Glutamatergic neuron (in vitro differentiated cells): ENCODE results near the gene TADA3. TPM values are rescaled to one million over a fixed set of nuclear protein-coding genes. Genes with fewer than 3 reads are reported as not detected.
A peak's percentile ranks its signal among the peaks of the same experiment; 100 is the strongest.

Source experiments
- DNase-seq: peaks from one replicate; pipeline ENCODE4 v3.0.0; 2022
- H3K27ac Mint-ChIP-seq: one replicate; pipeline ENCODE4 v1.8.0; 2020; ENCODE audit warnings: mild to moderate bottlenecking, mixed read lengths, inconsistent platforms; ENCODE audit not compliant: unreplicated experiment
- H3K27me3 Mint-ChIP-seq: one replicate; pipeline ENCODE4 v1.8.0; 2020; ENCODE audit warnings: mild to moderate bottlenecking, moderate library complexity, mixed read lengths, inconsistent platforms; ENCODE audit not compliant: unreplicated experiment
- H3K36me3 Mint-ChIP-seq: one replicate; pipeline ENCODE4 v1.8.0; 2020; ENCODE audit warnings: mild to moderate bottlenecking, mixed read lengths, inconsistent platforms; ENCODE audit not compliant: unreplicated experiment
- H3K4me1 Mint-ChIP-seq: one replicate; pipeline ENCODE4 v1.8.0; 2020; ENCODE audit warnings: mild to moderate bottlenecking, low read depth, mixed read lengths, inconsistent platforms; ENCODE audit not compliant: unreplicated experiment
- H3K4me3 Mint-ChIP-seq: one replicate; pipeline ENCODE4 v1.8.0; 2020; ENCODE audit warnings: mild to moderate bottlenecking, mixed read lengths, inconsistent platforms; ENCODE audit not compliant: unreplicated experiment
- H3K9me3 Mint-ChIP-seq: one replicate; pipeline ENCODE4 v1.8.0; 2020; ENCODE audit warnings: mild to moderate bottlenecking, moderate library complexity, mixed read lengths, inconsistent platforms; ENCODE audit not compliant: unreplicated experiment
- total RNA-seq: library from RNA; stranded (reverse); fragmentation: NEBNext Ultra II Directional; extraction: Animal tissue kit (Norgen Biotek cat#: 25700); gene quantifications from one replicate; pipeline ENCODE4 v1.2.1, GENCODE V29; 2021; ENCODE audit not compliant: unreplicated experiment
- TF ChIP-seq, protein P1 (sequence below): fragments of 200-600 bp; sonication (generic); IDR thresholded peaks from one replicate; pipeline ENCODE4 v1.5.0; 2021; ENCODE audit not compliant: partially characterized antibody, unreplicated experiment

The TADA3 gene
- total RNA-seq, 1 donor from 2014 or later = 59.1 TPM

DNA sequence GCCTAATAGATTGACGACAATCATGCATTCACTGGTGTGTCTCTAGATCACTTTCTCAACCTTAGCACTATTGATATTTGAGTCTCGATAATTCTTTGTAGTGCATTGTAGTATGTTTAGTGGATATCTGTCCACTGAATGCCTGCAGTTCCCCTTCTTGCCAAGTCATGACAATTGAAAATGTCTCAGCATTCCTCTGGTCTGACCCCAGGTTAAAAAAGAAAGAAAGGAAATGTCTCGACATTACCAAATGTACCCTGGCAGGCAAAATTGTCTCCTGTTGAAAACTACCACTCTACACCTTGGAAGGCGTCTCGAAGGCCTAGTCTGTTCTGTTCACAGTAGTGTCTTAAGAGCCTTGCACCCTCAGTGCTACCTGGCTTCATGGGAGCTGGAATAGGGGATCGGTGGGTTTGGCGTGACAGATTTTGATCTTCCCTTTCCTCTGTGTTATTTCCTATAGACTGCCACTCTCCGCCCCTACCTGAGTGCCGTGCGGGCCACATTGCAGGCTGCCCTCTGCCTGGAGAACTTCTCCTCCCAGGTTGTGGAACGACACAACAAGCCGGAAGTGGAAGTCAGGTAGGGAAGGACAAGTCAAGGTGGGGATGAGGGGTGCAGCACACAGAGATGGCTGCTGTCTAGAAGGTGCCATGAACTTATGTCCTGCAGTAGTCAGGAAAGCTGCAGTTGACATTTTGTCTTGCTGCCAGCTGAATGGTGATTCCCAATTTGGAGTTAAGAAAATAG, 5.1 kb upstream of the TADA3 start:
- TF ChIP-seq, protein P1, sequence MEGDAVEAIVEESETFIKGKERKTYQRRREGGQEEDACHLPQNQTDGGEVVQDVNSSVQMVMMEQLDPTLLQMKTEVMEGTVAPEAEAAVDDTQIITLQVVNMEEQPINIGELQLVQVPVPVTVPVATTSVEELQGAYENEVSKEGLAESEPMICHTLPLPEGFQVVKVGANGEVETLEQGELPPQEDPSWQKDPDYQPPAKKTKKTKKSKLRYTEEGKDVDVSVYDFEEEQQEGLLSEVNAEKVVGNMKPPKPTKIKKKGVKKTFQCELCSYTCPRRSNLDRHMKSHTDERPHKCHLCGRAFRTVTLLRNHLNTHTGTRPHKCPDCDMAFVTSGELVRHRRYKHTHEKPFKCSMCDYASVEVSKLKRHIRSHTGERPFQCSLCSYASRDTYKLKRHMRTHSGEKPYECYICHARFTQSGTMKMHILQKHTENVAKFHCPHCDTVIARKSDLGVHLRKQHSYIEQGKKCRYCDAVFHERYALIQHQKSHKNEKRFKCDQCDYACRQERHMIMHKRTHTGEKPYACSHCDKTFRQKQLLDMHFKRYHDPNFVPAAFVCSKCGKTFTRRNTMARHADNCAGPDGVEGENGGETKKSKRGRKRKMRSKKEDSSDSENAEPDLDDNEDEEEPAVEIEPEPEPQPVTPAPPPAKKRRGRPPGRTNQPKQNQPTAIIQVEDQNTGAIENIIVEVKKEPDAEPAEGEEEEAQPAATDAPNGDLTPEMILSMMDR = no peak

DNA sequence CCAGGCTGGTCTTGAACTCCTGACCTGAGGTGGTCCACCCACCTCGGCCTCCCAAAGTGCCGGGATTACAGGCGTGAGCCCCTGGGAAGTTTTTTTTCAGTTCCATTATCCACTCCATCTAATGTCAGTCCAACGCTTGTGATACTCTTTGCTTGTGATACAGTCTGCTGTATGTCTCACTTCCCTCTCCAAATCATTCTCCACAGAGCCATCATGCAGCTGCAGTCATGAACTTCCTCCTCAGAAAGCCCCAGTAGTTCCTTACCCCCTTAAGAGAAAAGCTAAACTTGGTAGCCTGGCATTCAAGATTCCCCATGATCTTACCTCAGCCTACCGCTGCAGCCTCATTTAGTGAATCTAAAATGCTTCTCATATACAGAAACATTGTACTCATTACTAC, 2.9 kb upstream of the TADA3 start:
- peaks cover 3% of the 10 kb centered on the region for H3K36me3 Mint-ChIP-seq
- no peak for DNase-seq
- TF ChIP-seq, protein P1 = no peak
- peak overlapping the region; percentile 36 for H3K4me3 Mint-ChIP-seq
- peaks cover 11% of the 10 kb centered on the region for H3K27me3 Mint-ChIP-seq
- peaks cover 6% of the 10 kb centered on the region for H3K4me1 Mint-ChIP-seq
- no peak overlapping the region for H3K27ac Mint-ChIP-seq
- H3K9me3 Mint-ChIP-seq = peaks cover 14% of the 10 kb centered on the region

More for the DNA sequence above, 5.1 kb upstream of the TADA3 start:
- Mint-ChIP-seq H3K4me3 (no peak overlapping the region), H3K27me3 (peaks cover 9% of the 10 kb centered on the region), H3K9me3 (peaks cover 10% of the 10 kb centered on the region), H3K27ac (peak overlapping the region; percentile 22), H3K36me3 (no peaks in the 10 kb centered on the region), H3K4me1 (peaks cover 2% of the 10 kb centered on the region)
- no peak for DNase-seq

DNA sequence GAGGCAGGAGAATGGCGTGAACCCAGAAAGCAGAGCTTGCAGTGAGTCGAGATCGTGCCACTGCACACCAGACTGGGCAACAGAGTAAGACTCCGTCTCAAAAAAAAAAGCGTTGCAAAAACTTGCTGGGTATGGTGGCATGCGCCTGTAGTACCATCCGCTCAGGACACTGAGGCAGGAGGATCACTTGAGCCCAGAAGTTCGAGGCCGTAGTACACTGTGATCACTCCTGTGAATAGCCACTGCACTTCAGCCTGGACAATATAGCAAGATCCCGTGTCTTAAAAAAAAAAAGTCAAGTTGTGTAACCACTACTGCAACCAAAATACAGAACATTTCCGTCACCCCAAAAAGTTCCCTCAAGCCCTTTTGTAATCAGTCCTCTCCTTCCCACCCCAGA, 2.1 kb upstream of the TADA3 start:
- Mint-ChIP-seq H3K4me1 (peaks cover 6% of the 10 kb centered on the region), H3K9me3 (peaks cover 14% of the 10 kb centered on the region), H3K27ac (peak overlapping the region; percentile 77), H3K36me3 (peaks cover 8% of the 10 kb centered on the region), H3K4me3 (peak overlapping the region; percentile 89), H3K27me3 (peaks cover 11% of the 10 kb centered on the region)
- TF ChIP-seq, protein P1 = no peak
- no peak for DNase-seq

DNA sequence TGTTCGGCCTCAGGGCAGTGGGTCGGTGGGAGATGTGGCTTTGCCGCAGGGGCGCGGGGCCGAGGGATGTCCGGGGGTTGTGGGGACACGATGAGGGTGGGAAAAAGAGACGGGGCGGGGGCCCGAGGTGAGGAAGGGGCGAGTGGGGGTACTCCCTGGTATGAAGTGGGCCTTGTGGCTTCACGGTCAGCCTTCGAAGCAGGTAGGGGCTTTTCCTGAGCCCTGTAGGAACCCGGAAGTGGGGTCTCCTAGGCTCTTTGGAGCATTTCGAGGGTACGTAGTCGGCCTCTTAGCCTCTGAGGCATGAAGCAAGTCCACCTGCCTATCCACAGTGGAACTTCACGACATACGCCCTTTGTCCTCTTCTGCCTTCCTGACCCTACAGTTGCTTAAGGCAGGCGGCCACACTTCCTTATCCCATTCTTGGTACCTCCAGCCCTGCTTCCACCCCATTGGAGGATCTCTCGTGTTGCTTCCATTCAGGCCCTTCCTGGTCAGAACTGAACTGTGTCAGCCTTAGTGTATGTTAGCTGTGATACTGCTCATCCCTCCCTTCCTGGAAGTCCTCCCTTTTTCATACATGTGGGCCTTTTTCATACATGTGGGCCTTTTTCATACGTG, 998 bp upstream of the TADA3 start:
- TF ChIP-seq, protein P1 = no peak
- H3K27me3 Mint-ChIP-seq = peaks cover 11% of the 10 kb centered on the region
- H3K9me3 Mint-ChIP-seq = peaks cover 12% of the 10 kb centered on the region
- peak overlapping the region; percentile 97 for H3K4me3 Mint-ChIP-seq
- H3K4me1 Mint-ChIP-seq = peaks cover 6% of the 10 kb centered on the region
- DNase-seq = no peak
- peaks cover 8% of the 10 kb centered on the region for H3K36me3 Mint-ChIP-seq
- peak overlapping the region; percentile 100 for H3K27ac Mint-ChIP-seq
